Effector memory CD4-positive, alpha-beta T cell (primary cell): Measurements from ENCODE around the gene DNAH8.

ENCODE experiments used
- DNase-seq, 3 donors: peaks; one replicate each; pipeline ENCODE4 v3.0.0-alpha.2; 2020
- H3K27ac ChIP-seq: 2 replicates; pipeline ENCODE4 v1.7.0; 2013; ENCODE audit warnings: mild to moderate bottlenecking, low read length, moderate library complexity; ENCODE audit not compliant: insufficient read depth, poor library complexity, severe bottlenecking
- H3K27me3 ChIP-seq: replicated peaks from 2 replicates; pipeline ENCODE4 v1.7.0; 2013; ENCODE audit warnings: mild to moderate bottlenecking, low read length; ENCODE audit not compliant: insufficient read depth, control insufficient read depth, poor library complexity, severe bottlenecking
- H3K36me3 ChIP-seq: 2 replicates; pipeline ENCODE4 v1.7.0; 2013; ENCODE audit warnings: mild to moderate bottlenecking, low read length, moderate library complexity; ENCODE audit not compliant: control insufficient read depth, insufficient read depth
- H3K4me1 ChIP-seq: 2 replicates; pipeline ENCODE4 v1.7.0; 2013; ENCODE audit warnings: low read length, mild to moderate bottlenecking; ENCODE audit not compliant: control insufficient read depth, insufficient read depth, poor library complexity, severe bottlenecking
- H3K4me3 ChIP-seq: 2 replicates; pipeline ENCODE4 v1.7.0; 2013; ENCODE audit warnings: low read length, low read depth, mild to moderate bottlenecking; ENCODE audit not compliant: insufficient read depth, poor library complexity, severe bottlenecking
- H3K9me3 ChIP-seq: 2 replicates; pipeline ENCODE4 v1.7.0; 2013; ENCODE audit warnings: mild to moderate bottlenecking, low read length, moderate library complexity; ENCODE audit not compliant: control insufficient read depth

DNAH8 gene

GRCh38 chr6:38805692-38806091 is 90.6 kb downstream of the DNAH8 start:
- Histone ChIP-seq H3K4me3 (no peak overlapping the region), H3K9me3 (no peaks in the 10 kb centered on the region), H3K4me1 (no peaks in the 10 kb centered on the region), H3K36me3 (no peaks in the 10 kb centered on the region), H3K27me3 (no peaks in the 10 kb centered on the region), H3K27ac (no peak overlapping the region)
- no peak for DNase-seq

- Histone ChIP-seq H3K4me3 (no peak overlapping the region), H3K9me3 (no peaks in the 10 kb centered on the region), H3K27ac (no peak overlapping the region), H3K27me3 (no peaks in the 10 kb centered on the region), H3K4me1 (no peaks in the 10 kb centered on the region), H3K36me3 (no peaks in the 10 kb centered on the region)
- no peak for DNase-seq
Observed at GRCh38 chr6:38806271-38806670, 91.2 kb downstream of the DNAH8 start.

GRCh38 chr6:38806833-38807232 is 91.7 kb downstream of the DNAH8 start:
- Histone ChIP-seq H3K4me3 (no peak overlapping the region), H3K27me3 (no peaks in the 10 kb centered on the region)
- DNase-seq: no peak

DNA sequence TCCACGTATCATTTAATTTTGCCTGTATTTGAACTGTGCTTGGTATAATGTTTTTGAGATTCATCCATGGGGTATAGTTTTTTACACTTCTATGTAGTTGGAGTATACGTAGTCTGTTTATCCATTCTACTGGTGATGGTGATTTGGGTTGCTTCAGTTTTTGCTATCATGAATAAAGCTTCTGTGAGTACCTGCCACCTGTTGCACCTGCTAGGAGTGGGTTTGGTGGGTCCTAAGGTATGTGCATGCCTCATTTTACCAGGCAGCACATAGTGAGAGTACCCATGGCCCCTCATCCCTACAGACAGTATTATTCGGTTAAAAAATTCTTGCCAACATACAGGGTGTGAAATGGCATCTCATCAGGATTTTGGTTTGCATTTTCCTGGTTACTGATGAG is 92.9 kb downstream of the DNAH8 start:
- Histone ChIP-seq H3K27ac (no peak overlapping the region), H3K36me3 (no peaks in the 10 kb centered on the region), H3K9me3 (no peaks in the 10 kb centered on the region), H3K27me3 (no peaks in the 10 kb centered on the region), H3K4me1 (no peaks in the 10 kb centered on the region), H3K4me3 (no peak overlapping the region)
- no peak for DNase-seq

More at GRCh38 chr6:38806833-38807232, 91.7 kb downstream of the DNAH8 start:
- Histone ChIP-seq H3K4me1 (no peaks in the 10 kb centered on the region), H3K36me3 (no peaks in the 10 kb centered on the region), H3K9me3 (no peaks in the 10 kb centered on the region), H3K27ac (no peak overlapping the region)

- Histone ChIP-seq H3K9me3 (no peaks in the 10 kb centered on the region), H3K27ac (no peak overlapping the region), H3K4me1 (no peaks in the 10 kb centered on the region)
Observed at GRCh38 chr6:38813041-38813823, 98.1 kb downstream of the DNAH8 start.

DNA sequence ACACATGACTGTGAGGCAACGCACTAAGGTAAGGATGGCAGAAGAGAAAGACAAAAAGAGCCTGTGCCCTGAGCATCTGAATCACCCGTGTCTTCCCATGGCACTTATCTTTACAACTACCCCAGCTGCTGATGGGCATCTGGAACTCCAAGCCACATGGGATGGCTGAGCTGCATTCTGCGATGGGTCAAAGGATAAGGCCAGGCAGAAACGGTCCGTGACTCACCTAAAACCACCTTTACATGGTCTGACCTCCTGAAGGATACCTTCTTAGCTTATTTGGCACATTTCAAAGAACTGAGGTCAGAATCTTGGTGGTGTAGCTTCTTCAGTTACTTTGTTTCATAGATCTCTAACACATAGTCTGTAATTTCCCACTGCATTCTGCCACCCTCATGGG is 99.7 kb downstream of the DNAH8 start:
- Histone ChIP-seq H3K9me3 (no peaks in the 10 kb centered on the region), H3K36me3 (no peaks in the 10 kb centered on the region), H3K27me3 (peaks cover 3% of the 10 kb centered on the region), H3K4me3 (no peak overlapping the region), H3K4me1 (no peaks in the 10 kb centered on the region), H3K27ac (no peak overlapping the region)
- DNase-seq: no peak

More at GRCh38 chr6:38813041-38813823, 98.1 kb downstream of the DNAH8 start:
- Histone ChIP-seq H3K27me3 (no peaks in the 10 kb centered on the region), H3K36me3 (no peaks in the 10 kb centered on the region), H3K4me3 (no peak overlapping the region)
- DNase-seq: no peak

DNA sequence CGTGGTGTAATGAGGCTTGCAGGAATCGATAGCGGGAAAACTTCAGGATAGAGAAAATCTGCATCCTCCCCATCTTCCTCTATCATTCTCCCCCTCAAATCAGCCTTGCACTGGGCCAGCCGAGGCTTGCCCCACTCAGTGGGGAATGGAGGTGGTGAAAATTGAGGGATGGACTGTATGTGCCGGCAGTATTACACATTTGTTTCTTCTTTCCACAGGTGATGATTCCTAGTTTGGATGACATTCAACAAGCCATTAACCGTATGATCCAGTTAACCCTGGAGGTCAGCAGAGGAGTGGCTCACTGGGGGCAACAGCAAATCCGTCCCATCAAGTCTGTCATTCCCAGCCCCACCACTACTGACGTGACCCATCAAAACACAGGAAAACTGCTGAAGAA is 100.1 kb downstream of the DNAH8 start:
- H3K9me3 ChIP-seq: no peaks in the 10 kb centered on the region
- no peak overlapping the region for H3K4me3 ChIP-seq
- DNase-seq: no peak
- H3K4me1 ChIP-seq: no peaks in the 10 kb centered on the region
- H3K27me3 ChIP-seq: peaks cover 3% of the 10 kb centered on the region
- H3K36me3 ChIP-seq: no peaks in the 10 kb centered on the region
- H3K27ac ChIP-seq: no peak overlapping the region

GRCh38 chr6:38818691-38819090 is 103.6 kb downstream of the DNAH8 start:
- H3K27ac ChIP-seq: no peak overlapping the region
- H3K4me3 ChIP-seq: no peak overlapping the region
- H3K36me3 ChIP-seq: no peaks in the 10 kb centered on the region
- DNase-seq: no peak
- H3K4me1 ChIP-seq: no peaks in the 10 kb centered on the region
- peaks cover 3% of the 10 kb centered on the region for H3K27me3 ChIP-seq
- H3K9me3 ChIP-seq: no peaks in the 10 kb centered on the region

DNA sequence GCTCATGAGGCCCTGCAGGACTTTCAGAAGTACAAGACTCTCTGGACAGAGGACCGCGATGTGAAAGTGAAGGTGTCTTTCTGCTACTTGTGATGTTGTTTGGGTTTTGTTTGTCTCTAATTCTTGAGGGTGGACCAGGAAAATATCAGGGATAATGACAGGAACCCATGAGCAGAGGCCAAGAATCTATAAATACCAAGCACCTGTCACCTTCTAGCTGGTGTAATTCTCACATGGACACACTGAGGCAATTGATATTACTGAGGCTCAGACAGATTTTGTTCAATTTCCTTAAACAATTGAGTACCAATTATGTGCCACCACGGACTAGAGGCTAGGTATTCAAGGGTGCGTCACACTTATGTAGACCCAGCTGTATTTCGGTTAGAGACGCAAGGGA is 107.9 kb downstream of the DNAH8 start:
- no peak overlapping the region for H3K27ac ChIP-seq
- no peaks in the 10 kb centered on the region for H3K9me3 ChIP-seq
- no peak for DNase-seq
- H3K4me1 ChIP-seq: no peaks in the 10 kb centered on the region
- no peaks in the 10 kb centered on the region for H3K36me3 ChIP-seq
- H3K4me3 ChIP-seq: no peak overlapping the region
- H3K27me3 ChIP-seq: peaks cover 3% of the 10 kb centered on the region

- Histone ChIP-seq H3K36me3 (no peaks in the 10 kb centered on the region), H3K9me3 (no peaks in the 10 kb centered on the region), H3K4me1 (no peaks in the 10 kb centered on the region), H3K4me3 (no peak overlapping the region), H3K27ac (no peak overlapping the region), H3K27me3 (no peaks in the 10 kb centered on the region)
- DNase-seq: no peak
Observed at GRCh38 chr6:38824243-38824894, 109.3 kb downstream of the DNAH8 start.
